Transverse colon (tissue), 4 donors: ENCODE data around the gene MAB21L2. TPM values are rescaled to one million over a fixed set of nuclear protein-coding genes. Genes with fewer than 3 reads are reported as not detected.

Source experiments
- DNase-seq: peaks from one replicate; pipeline ENCODE4 v3.0.0-alpha.2; 2019
- H3K27ac ChIP-seq, 4 donors: fragments of 200-600 bp; sonication (generic); 2 replicates each; pipeline ENCODE4 v1.5.1; 2016 to 2018; ENCODE audit warnings: inconsistent platforms in 4 of 4
- H3K27me3 ChIP-seq: fragments of 200-600 bp; sonication (generic); 2 replicates; pipeline ENCODE4 v1.5.1; 2017; ENCODE audit warnings: inconsistent platforms
- H3K36me3 ChIP-seq, 4 donors: fragments of 200-600 bp; sonication (generic); 2 replicates each; pipeline ENCODE4 v1.5.1; 2017 to 2019; ENCODE audit warnings: inconsistent platforms in 4 of 4
- H3K4me1 ChIP-seq, 4 donors: fragments of 200-600 bp; sonication (generic); 2 replicates each; pipeline ENCODE4 v1.5.1; 2017 to 2020; ENCODE audit warnings: inconsistent platforms in 4 of 4
- H3K4me3 ChIP-seq, 4 donors: fragments of 200-600 bp; sonication (generic); 1 replicate in 1 of 4; 2 replicates in 3 of 4; pipeline versions ENCODE4 v1.5.1 to v1.6.1; 2017 to 2019; ENCODE audit warnings: inconsistent platforms in 4 of 4
- H3K9me3 ChIP-seq, 2 donors: fragments of 200-600 bp; sonication (generic); 2 replicates each; pipeline ENCODE4 v1.5.1; 2017 to 2019; ENCODE audit warnings: inconsistent platforms in 2 of 2
- EP300 ChIP-seq: sonication (generic); formaldehyde crosslinking; IDR thresholded peaks from one replicate; pipeline ENCODE4 v1.6.1; 2017; ENCODE audit warnings: antibody characterized with exemption, low read depth
- POLR2A ChIP-seq: fragments of 450-650 bp; IDR thresholded peaks from one replicate; pipeline ENCODE4 v1.6.1; 2016; ENCODE audit warnings: antibody characterized with exemption, mild to moderate bottlenecking, moderate library complexity
- POLR2AphosphoS5 ChIP-seq, 3 donors: sonication (generic); formaldehyde crosslinking; IDR thresholded peaks; one replicate each; pipeline ENCODE4 v1.6.1; 2016; ENCODE audit warnings: antibody characterized with exemption in 3 of 3
- WGBS, 2 donors: methylation state at CpG; one replicate each; pipeline ENCODE4 v1.1.5; 2018; ENCODE audit warnings: low coverage in 1 of 2; 5-methylcytosine and 5-hydroxymethylcytosine counted together
- in situ Hi-C, 4 donors: fragments of 200-750 bp; cut with MboI; loops; one replicate each; pipeline versions ENCODE4 v1.15.0 to v1.15.1; 2017; ENCODE audit warnings: low sequenced_read_pairs in 3 of 4, low pct_ligation_motif_present in 1 of 4, low pct_unique_long_range_greater_than_20kb in 1 of 4
- intact Hi-C: fragments of 100-400 bp; cut with DNase I; formaldehyde crosslinking; loops from one replicate; pipeline ENCODE4 v1.15.1; 2023; ENCODE audit warnings: low total_unique reads
- total RNA-seq, 4 donors: library from RNA; depleted of rRNA; stranded (reverse); fragments of >200 nt; gene quantifications; one replicate each; pipeline ENCODE4 v1.1.0, GENCODE V29; 2016
- TF ChIP-seq, protein P1 (sequence below), 5 experiments: fragments of 200-600 bp in 3 of 5; fragments of 450-650 bp in 2 of 5; sonication (generic) in 3 of 5; IDR thresholded peaks; 1 replicate in 2 of 5; 2 replicates in 3 of 5; pipeline ENCODE4 v1.5.1; 2016 to 2017; ENCODE audit warnings: antibody characterized with exemption in 5 of 5, inconsistent platforms in 3 of 5, mild to moderate bottlenecking in 2 of 5, moderate library complexity in 1 of 5

Gene MAB21L2
- total RNA-seq, 4 donors from 2014 or later: 63.0 to 106 (median 78.9) TPM

DNA sequence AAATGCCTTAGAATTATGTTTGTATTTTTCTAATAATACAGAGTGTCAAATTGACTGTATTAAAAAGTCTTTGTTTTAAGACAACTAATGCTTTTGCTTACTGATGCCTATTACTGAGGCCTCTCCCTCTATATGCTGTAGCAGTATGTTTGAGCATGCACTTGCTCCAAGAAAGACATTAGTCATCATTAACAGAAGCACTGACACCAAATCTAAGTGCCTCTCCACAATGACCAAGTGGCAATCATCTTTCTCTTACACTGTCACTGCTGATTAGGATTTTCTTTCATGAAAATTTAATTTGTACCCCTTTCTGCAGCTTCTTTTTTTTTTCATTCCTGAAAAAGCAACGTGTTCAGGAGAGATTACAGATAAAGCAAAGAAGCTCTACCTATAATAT is 11.1 kb upstream of the MAB21L2 start:
- Histone ChIP-seq H3K4me1 (peaks cover 0 to 24% (median 9%) of the 10 kb centered on the region in 4 donors), H3K9me3 (no peaks in the 10 kb centered on the region)
- intact Hi-C loops: no loop called here

DNA sequence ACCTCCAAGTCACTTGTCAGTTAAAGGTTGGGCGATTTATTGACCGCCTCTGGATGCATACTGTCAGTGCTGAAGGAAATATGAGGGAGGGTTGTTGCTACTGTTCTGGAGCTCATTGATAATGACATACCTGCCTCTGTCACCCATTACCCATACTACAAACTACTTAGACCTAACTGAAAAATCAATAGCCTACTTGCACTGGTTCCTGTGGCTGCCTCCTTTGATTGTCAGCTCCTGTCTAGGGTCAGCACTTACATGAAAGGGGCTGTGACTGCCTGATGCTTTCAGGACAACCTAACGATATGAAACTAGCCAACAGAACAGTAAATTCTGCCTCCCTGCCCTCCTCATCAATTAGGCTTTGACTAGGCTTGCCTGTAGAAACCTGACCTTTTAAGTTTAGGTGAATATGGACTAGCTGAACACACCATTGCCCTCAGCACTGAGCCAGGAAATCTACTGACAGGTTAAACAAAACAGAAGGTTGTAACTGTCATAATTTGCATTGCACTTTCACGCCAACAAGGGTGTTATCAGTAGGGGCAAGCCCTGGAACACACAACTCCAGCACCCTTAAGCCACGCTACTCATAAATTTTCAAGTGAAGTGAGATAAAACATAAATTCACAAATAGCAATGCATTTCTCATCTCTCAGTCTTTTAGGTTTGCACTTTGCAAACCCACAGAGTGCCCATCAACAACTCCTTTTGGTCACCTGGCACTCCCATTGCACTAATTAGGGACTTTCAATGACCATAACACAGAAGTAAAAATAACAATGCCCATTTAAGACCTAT is 9.0 kb upstream of the MAB21L2 start:
- Histone ChIP-seq H3K4me1 (peaks cover 0 to 24% (median 9%) of the 10 kb centered on the region in 4 donors), H3K27me3 (no peaks in the 10 kb centered on the region), H3K36me3 (no peaks in the 10 kb centered on the region), H3K27ac (peak overlapping the region; percentile 54 to 89 (median 78)), H3K4me3 (no peak overlapping the region), H3K9me3 (no peaks in the 10 kb centered on the region)
- 83 to 84% methylated on average over 4 to 5 of the region's 5 CpGs for WGBS, 2 donors
- in situ Hi-C loops: no loop called here
- DNase-seq: no peak
- TF ChIP-seq POLR2A (no peak), EP300 (no peak), POLR2AphosphoS5 (IDR thresholded peaks at IDR 0.05) (no peak)
- TF ChIP-seq, protein P1, sequence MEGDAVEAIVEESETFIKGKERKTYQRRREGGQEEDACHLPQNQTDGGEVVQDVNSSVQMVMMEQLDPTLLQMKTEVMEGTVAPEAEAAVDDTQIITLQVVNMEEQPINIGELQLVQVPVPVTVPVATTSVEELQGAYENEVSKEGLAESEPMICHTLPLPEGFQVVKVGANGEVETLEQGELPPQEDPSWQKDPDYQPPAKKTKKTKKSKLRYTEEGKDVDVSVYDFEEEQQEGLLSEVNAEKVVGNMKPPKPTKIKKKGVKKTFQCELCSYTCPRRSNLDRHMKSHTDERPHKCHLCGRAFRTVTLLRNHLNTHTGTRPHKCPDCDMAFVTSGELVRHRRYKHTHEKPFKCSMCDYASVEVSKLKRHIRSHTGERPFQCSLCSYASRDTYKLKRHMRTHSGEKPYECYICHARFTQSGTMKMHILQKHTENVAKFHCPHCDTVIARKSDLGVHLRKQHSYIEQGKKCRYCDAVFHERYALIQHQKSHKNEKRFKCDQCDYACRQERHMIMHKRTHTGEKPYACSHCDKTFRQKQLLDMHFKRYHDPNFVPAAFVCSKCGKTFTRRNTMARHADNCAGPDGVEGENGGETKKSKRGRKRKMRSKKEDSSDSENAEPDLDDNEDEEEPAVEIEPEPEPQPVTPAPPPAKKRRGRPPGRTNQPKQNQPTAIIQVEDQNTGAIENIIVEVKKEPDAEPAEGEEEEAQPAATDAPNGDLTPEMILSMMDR (IDR thresholded peaks at IDR 0.05): no peak
- intact Hi-C loops: no loop called here

More for the DNA sequence above, 11.1 kb upstream of the MAB21L2 start:
- 65 to 79% methylated on average over 1 of the region's 1 CpG for WGBS, 2 donors
- peak overlapping the region; percentile 23 to 89 (median 34) for H3K27ac ChIP-seq
- no peak for DNase-seq
- TF ChIP-seq EP300 (no peak), POLR2A (no peak)
- H3K27me3 ChIP-seq: no peaks in the 10 kb centered on the region
- in situ Hi-C loops: no loop called here
- no peaks in the 10 kb centered on the region for H3K36me3 ChIP-seq
- H3K4me3 ChIP-seq: no peak overlapping the region

DNA sequence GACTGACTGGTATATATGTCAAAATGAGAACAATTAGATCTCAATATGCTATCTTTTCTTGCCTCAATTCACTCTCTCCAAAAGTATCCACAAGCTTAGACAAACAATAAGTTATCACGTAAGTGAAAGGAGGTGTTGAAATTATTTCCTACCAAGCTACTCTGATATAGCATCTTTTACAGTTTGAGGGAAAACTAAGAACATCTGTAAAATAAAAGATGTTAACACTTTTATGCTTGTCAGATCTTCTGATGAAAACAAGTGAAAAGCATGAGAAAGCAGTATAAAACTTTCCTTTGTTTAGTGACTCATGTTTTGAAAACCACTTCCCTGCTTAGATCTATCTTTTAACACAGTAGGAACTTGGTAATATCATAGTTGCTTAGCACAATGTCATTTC is 8.4 kb upstream of the MAB21L2 start:
- in situ Hi-C loops (no loop called here), intact Hi-C loops (no loop called here)
- DNase-seq: no peak
- no peaks in the 10 kb centered on the region for H3K36me3 ChIP-seq
- H3K4me3 ChIP-seq: no peak overlapping the region
- H3K27me3 ChIP-seq: no peaks in the 10 kb centered on the region
- peaks cover 0 to 24% (median 9%) of the 10 kb centered on the region in 4 donors for H3K4me1 ChIP-seq
- 62 to 90% methylated on average over 1 of the region's 1 CpG for WGBS, 2 donors
- H3K9me3 ChIP-seq: no peaks in the 10 kb centered on the region
- TF ChIP-seq POLR2A (no peak), POLR2AphosphoS5 (IDR thresholded peaks at IDR 0.05) (no peak), EP300 (no peak)
- TF ChIP-seq, protein P1 (IDR thresholded peaks at IDR 0.05): no peak
- H3K27ac ChIP-seq: peak overlapping the region; percentile 54 to 89 (median 78)

DNA sequence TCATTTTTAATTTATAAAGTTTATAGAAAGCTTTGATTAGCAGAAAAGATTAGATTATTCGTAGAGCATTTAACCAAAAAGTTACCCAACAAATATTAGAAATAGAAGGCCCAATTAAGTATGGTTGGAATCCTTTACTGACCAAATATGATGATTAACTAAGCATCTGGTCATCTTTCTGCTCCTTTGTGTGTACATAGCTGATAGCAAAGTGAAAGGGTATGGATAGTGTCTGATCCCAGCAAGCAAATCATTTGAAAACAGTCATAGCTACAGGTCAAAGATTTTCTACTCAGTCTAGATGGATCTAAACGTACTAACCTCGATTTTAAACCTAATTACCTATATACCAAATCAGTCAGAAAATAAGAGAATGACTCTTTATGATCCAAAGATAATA is 7.3 kb upstream of the MAB21L2 start:
- DNase-seq: no peak
- H3K27me3 ChIP-seq: no peaks in the 10 kb centered on the region
- peak overlapping the region; percentile 70 to 89 (median 84) for H3K27ac ChIP-seq
- intact Hi-C loops: no loop called here
- no peaks in the 10 kb centered on the region for H3K9me3 ChIP-seq
- in situ Hi-C loops: loop anchor here in 1 of 4 donors (25.0 kb wide), 1 partner anchor 262 kb away; no protein-coding TSS in a partner anchor
- H3K36me3 ChIP-seq: no peaks in the 10 kb centered on the region
- peaks cover 0 to 24% (median 7%) of the 10 kb centered on the region in 4 donors for H3K4me1 ChIP-seq
- no peak overlapping the region for H3K4me3 ChIP-seq
- 75 to 100% methylated on average over 1 to 3 of the region's 3 CpGs for WGBS, 2 donors
- TF ChIP-seq POLR2AphosphoS5 (IDR thresholded peaks at IDR 0.05) (no peak), EP300 (no peak), POLR2A (no peak)
- TF ChIP-seq, protein P1 (IDR thresholded peaks at IDR 0.05): no peak
